Thoracic aorta (tissue), 2 donors: ENCODE results near the gene CDHR3. TPM values are rescaled to one million over a fixed set of nuclear protein-coding genes. Genes with fewer than 3 reads are reported as not detected.

Source experiments
- ATAC-seq: fragments of 150-250 bp; one replicate; pipeline ENCODE4 v1.8.0; 2017; ENCODE audit warnings: low read depth; ENCODE audit not compliant: insufficient number of reproducible peaks, low FRiP score
- DNase-seq: peaks from one replicate; pipeline ENCODE4 v3.0.0-alpha.2; 2020; ENCODE audit warnings: low spot score
- H3K27ac ChIP-seq, 2 donors: fragments of 200-600 bp; sonication (generic); 1 replicate in 1 of 2; 2 replicates in 1 of 2; pipeline ENCODE4 v1.5.1; 2016; ENCODE audit warnings: mild to moderate bottlenecking in 2 of 2, moderate library complexity in 2 of 2
- H3K27me3 ChIP-seq: fragments of 200-600 bp; sonication (generic); replicated peaks from 2 replicates; pipeline ENCODE4 v1.6.0; 2016; ENCODE audit warnings: mild to moderate bottlenecking; ENCODE audit not compliant: insufficient read depth
- H3K36me3 ChIP-seq: fragments of 200-600 bp; sonication (generic); one replicate; pipeline ENCODE4 v1.5.1; 2016
- H3K4me1 ChIP-seq, 2 donors: fragments of 200-600 bp; sonication (generic); 1 replicate in 1 of 2; 2 replicates in 1 of 2; pipeline versions ENCODE4 v1.5.1 to v1.6.0; 2016; ENCODE audit warnings: low read depth in 2 of 2, mild to moderate bottlenecking in 1 of 2; ENCODE audit not compliant: control insufficient read depth in 1 of 2
- H3K4me3 ChIP-seq: fragments of 200-600 bp; sonication (generic); 2 replicates; pipeline ENCODE4 v1.5.1; 2016; ENCODE audit warnings: mild to moderate bottlenecking
- H3K9me3 ChIP-seq: fragments of 200-600 bp; sonication (generic); 2 replicates; pipeline ENCODE4 v1.5.1; 2016
- CTCF ChIP-seq: fragments of 200-600 bp; sonication (generic); IDR thresholded peaks from one replicate; pipeline ENCODE4 v1.5.1; 2019; ENCODE audit warnings: antibody characterized with exemption
- total RNA-seq, 2 donors: library from RNA; depleted of rRNA; stranded (reverse); fragments of >200 nt; gene quantifications; one replicate each; pipeline versions ENCODE4 v1.1.0 to v1.2.3, GENCODE V29; 2016

CDHR3 gene
- total RNA-seq, 2 donors from 2014 or later: 1.5 to 8.7 TPM

- Histone ChIP-seq H3K9me3 (no peaks in the 10 kb centered on the region), H3K27me3 (no peaks in the 10 kb centered on the region), H3K4me3 (no peak overlapping the region), H3K36me3 (no peaks in the 10 kb centered on the region), H3K4me1 (no peaks in the 10 kb centered on the region), H3K27ac (no peak overlapping the region)
- DNase-seq: no peak
- no peak for ATAC-seq
- TF ChIP-seq CTCF: no peak
These were observed 27.8 kb upstream of the CDHR3 start for GRCh38 chr7:105935250-105935649.

- H3K36me3 ChIP-seq: no peaks in the 10 kb centered on the region
These were observed 25.7 kb upstream of the CDHR3 start for GRCh38 chr7:105937411-105937810.

DNA sequence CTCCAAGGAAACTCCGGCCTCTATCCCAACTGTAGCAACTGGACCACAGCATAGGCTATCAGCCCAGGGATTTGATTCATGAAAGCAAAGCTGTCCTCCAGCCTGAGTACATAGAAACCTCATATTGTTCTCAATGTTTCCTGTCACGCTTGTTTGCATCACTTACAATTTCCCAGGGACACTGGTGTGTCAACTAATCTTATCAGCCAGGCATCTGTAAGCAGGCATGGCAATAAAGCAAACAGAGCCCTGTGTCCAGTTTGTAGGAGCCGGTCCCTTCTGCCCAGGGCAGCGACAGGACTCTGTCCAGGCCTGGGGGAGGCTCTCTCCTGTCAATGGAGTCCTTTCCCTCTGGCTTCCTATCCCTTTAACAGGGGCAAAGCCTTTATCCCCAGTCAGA lies 23.0 kb upstream of the CDHR3 start:
- Histone ChIP-seq H3K36me3 (no peaks in the 10 kb centered on the region), H3K4me3 (no peak overlapping the region), H3K27me3 (no peaks in the 10 kb centered on the region), H3K27ac (no peak overlapping the region), H3K4me1 (no peaks in the 10 kb centered on the region), H3K9me3 (no peaks in the 10 kb centered on the region)
- no peak for TF ChIP-seq CTCF
- ATAC-seq (no peak), DNase-seq (no peak)

More at GRCh38 chr7:105937411-105937810, 25.7 kb upstream of the CDHR3 start:
- Histone ChIP-seq H3K4me3 (no peak overlapping the region), H3K9me3 (no peaks in the 10 kb centered on the region), H3K27ac (no peak overlapping the region), H3K4me1 (no peaks in the 10 kb centered on the region), H3K27me3 (no peaks in the 10 kb centered on the region)
- no peak for ATAC-seq
- no peak for TF ChIP-seq CTCF
- no peak for DNase-seq

- Histone ChIP-seq H3K4me3 (no peak overlapping the region), H3K9me3 (no peaks in the 10 kb centered on the region), H3K36me3 (no peaks in the 10 kb centered on the region), H3K27ac (no peak overlapping the region), H3K4me1 (no peaks in the 10 kb centered on the region), H3K27me3 (no peaks in the 10 kb centered on the region)
- ATAC-seq: no peak
- TF ChIP-seq CTCF: no peak
- DNase-seq: no peak
These were observed 21.5 kb upstream of the CDHR3 start for GRCh38 chr7:105941596-105941995.

DNA sequence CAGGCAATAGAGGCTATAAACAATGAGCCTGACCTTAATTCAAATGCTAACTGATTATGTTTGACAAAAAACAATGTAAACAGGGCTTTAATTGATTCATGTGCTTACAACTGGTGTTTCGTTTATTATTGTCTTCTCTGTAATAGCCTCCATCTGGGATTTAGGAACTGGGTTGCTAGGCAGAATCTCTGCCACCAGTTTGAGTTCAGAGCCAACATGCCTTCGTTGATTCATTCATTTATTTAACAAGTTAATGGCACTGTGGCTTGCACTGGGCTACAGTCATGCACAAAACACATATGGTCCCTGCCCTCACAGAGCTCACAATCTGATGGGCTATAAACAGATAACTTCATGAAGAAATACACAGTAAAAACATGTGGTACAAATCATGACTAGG lies 19.6 kb upstream of the CDHR3 start:
- H3K9me3 ChIP-seq: no peaks in the 10 kb centered on the region
- ATAC-seq (no peak), DNase-seq (no peak)
- H3K27me3 ChIP-seq: no peaks in the 10 kb centered on the region
- H3K27ac ChIP-seq: no peak overlapping the region
- H3K36me3 ChIP-seq: no peaks in the 10 kb centered on the region
- no peak for TF ChIP-seq CTCF
- H3K4me1 ChIP-seq: no peaks in the 10 kb centered on the region
- H3K4me3 ChIP-seq: no peak overlapping the region
